Right lobe of liver (tissue), 4 donors: Measurements from ENCODE around the gene KLHL25.

Experiments used
- POLR2A ChIP-seq: fragments of 450-650 bp; IDR thresholded peaks from one replicate; pipeline ENCODE4 v1.6.1; 2017; ENCODE audit warnings: antibody characterized with exemption, mild to moderate bottlenecking
- TF ChIP-seq, protein P1 (sequence below), 4 donors: fragments of 200-600 bp in 3 of 4; fragments of 450-650 bp in 1 of 4; IDR thresholded peaks; one replicate each; pipeline versions ENCODE4 v1.5.1 to v1.8.0; 2016 to 2022; ENCODE audit warnings: antibody characterized with exemption in 4 of 4, mild to moderate bottlenecking in 2 of 4
- donor health status: DM: no; HTN: no; CAD: no.
- donor health status: DM: no; HTN: no; CAD: no.
- donor health status: DM: no; HTN: yes; CAD: no.

DNA sequence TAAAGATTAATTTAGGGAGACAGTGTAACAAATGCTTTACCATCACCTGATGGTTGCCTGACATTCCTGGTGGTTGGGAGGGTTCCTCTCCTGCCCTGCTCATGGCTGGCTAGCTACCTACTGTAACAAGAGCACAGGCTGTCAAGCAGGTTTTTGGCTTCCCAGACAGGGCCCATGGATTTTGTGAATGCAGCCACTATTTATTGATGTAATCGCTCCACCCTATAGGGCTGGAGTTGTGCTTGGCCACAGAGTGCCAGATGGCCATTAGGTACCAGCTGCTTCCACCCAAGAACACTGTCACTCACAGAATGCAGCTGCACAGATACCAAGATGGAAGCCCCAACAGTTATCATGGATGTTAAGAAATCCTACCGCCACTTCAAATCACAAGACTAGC is 31.0 kb upstream of the KLHL25 start:
- TF ChIP-seq, protein P1, sequence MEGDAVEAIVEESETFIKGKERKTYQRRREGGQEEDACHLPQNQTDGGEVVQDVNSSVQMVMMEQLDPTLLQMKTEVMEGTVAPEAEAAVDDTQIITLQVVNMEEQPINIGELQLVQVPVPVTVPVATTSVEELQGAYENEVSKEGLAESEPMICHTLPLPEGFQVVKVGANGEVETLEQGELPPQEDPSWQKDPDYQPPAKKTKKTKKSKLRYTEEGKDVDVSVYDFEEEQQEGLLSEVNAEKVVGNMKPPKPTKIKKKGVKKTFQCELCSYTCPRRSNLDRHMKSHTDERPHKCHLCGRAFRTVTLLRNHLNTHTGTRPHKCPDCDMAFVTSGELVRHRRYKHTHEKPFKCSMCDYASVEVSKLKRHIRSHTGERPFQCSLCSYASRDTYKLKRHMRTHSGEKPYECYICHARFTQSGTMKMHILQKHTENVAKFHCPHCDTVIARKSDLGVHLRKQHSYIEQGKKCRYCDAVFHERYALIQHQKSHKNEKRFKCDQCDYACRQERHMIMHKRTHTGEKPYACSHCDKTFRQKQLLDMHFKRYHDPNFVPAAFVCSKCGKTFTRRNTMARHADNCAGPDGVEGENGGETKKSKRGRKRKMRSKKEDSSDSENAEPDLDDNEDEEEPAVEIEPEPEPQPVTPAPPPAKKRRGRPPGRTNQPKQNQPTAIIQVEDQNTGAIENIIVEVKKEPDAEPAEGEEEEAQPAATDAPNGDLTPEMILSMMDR (IDR thresholded peaks at IDR 0.05): no peak
- TF ChIP-seq POLR2A: no peak
